H1 (cell line): Measurements from ENCODE around the gene CHST13. TPM values are rescaled to one million over a fixed set of nuclear protein-coding genes. Genes with fewer than 3 reads are reported as not detected.

ENCODE experiments used
- BCL11A ChIP-seq, 2 experiments: IDR thresholded peaks; one replicate each; pipeline ENCODE4 v1.6.1; 2011; ENCODE audit warnings: low read depth in 2 of 2, low read length in 2 of 2, mild to moderate bottlenecking in 2 of 2
- HDAC2 ChIP-seq, 2 experiments: fragments of 300-600 bp in 1 of 2; sonication (generic) in 1 of 2; IDR thresholded peaks; 2 replicates each; pipeline ENCODE4 v1.6.1; 2011 to 2012; ENCODE audit warnings: low read depth in 2 of 2, low read length in 2 of 2, mild to moderate bottlenecking in 2 of 2, moderate library complexity in 2 of 2, borderline replicate concordance in 1 of 2, inconsistent platforms in 1 of 2
- RBBP5 ChIP-seq: IDR thresholded peaks from 2 replicates; pipeline ENCODE4 v1.7.1; 2012; ENCODE audit warnings: low read depth, mild to moderate bottlenecking, inconsistent platforms, low read length, moderate library complexity, borderline replicate concordance
- SP2 ChIP-seq: IDR thresholded peaks from 2 replicates; pipeline ENCODE4 v1.6.1; 2012; ENCODE audit warnings: mild to moderate bottlenecking, low read length, inconsistent platforms
- polyA plus RNA-seq, 7 experiments: library from polyadenylated mRNA; depleted of rRNA in 3 of 7; stranded (reverse) in 5 of 7; unstranded in 2 of 7; fragments of >200 nt in 5 of 7; fragments of 200-250 nt in 2 of 7; gene quantifications; 1 replicate in 5 of 7; 2 replicates in 1 of 7; 4 replicates in 1 of 7; pipeline versions ENCODE4 v1.2.1 to v1.2.3, GENCODE V29; 2011 to 2013; ENCODE audit warnings: missing spikeins in 2 of 7, mixed read lengths in 2 of 7
- total RNA-seq: library from RNA; stranded (reverse); fragmentation: NEBNext Ultra II Directional; extraction: Animal tissue kit (Norgen Biotek cat#: 25700); gene quantifications from 2 replicates; pipeline ENCODE4 v1.2.1, GENCODE V29; 2021
- TF ChIP-seq, protein P1 (sequence below): IDR thresholded peaks from 2 replicates; pipeline ENCODE4 v1.6.1; 2011; ENCODE audit warnings: low read length, improper control_type of control experiment
- TF ChIP-seq, protein P2 (sequence below): fragments of 300-600 bp; sonication (generic); IDR thresholded peaks from 2 replicates; pipeline ENCODE4 v1.7.1; 2012; ENCODE audit warnings: low read length, moderate library complexity, mild to moderate bottlenecking, inconsistent platforms; ENCODE audit not compliant: insufficient replicate concordance
- TF ChIP-seq, protein P3 (sequence below): IDR thresholded peaks from 2 replicates; pipeline ENCODE4 v1.6.1; 2012; ENCODE audit warnings: low read length, inconsistent platforms

Gene CHST13
- total and polyA plus RNA-seq, 2 of the 8 experiments (the other 6 are each of a cell fraction or from before 2014, with no cell fraction given) = 5.4 to 11.7 TPM

DNA sequence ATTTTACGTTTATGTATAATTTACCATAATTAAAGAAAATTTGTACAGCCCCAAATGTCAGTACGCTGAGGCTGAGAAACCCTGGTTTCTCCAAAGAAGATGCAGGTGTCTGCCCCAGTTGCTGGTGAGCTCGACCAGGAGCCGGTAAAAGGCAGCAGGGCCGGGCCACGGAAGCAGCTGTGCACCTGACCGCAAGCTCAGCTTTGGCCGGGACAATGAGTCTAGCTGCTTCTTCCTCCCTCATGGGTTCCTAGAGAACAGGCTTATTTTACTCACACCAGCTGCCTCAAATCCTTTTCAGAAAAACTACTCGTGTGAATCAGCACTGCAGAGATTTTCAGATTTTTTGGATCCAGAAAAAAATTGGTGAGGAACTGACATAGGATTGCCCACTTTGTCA is 30.2 kb upstream of the CHST13 start (continued):
- TF ChIP-seq, protein P1, sequence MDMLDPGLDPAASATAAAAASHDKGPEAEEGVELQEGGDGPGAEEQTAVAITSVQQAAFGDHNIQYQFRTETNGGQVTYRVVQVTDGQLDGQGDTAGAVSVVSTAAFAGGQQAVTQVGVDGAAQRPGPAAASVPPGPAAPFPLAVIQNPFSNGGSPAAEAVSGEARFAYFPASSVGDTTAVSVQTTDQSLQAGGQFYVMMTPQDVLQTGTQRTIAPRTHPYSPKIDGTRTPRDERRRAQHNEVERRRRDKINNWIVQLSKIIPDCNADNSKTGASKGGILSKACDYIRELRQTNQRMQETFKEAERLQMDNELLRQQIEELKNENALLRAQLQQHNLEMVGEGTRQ = no peak
- TF ChIP-seq HDAC2 (IDR thresholded peaks at IDR 0.05; ENCODE audit: borderline replicate concordance in 1 of 2, low read depth in 2 of 2, low read length in 2 of 2) (no peak), RBBP5 (no peak), BCL11A (IDR thresholded peaks at IDR 0.05; ENCODE audit: low read depth in 2 of 2, low read length in 2 of 2) (no peak), SP2 (no peak)
- TF ChIP-seq, protein P2, sequence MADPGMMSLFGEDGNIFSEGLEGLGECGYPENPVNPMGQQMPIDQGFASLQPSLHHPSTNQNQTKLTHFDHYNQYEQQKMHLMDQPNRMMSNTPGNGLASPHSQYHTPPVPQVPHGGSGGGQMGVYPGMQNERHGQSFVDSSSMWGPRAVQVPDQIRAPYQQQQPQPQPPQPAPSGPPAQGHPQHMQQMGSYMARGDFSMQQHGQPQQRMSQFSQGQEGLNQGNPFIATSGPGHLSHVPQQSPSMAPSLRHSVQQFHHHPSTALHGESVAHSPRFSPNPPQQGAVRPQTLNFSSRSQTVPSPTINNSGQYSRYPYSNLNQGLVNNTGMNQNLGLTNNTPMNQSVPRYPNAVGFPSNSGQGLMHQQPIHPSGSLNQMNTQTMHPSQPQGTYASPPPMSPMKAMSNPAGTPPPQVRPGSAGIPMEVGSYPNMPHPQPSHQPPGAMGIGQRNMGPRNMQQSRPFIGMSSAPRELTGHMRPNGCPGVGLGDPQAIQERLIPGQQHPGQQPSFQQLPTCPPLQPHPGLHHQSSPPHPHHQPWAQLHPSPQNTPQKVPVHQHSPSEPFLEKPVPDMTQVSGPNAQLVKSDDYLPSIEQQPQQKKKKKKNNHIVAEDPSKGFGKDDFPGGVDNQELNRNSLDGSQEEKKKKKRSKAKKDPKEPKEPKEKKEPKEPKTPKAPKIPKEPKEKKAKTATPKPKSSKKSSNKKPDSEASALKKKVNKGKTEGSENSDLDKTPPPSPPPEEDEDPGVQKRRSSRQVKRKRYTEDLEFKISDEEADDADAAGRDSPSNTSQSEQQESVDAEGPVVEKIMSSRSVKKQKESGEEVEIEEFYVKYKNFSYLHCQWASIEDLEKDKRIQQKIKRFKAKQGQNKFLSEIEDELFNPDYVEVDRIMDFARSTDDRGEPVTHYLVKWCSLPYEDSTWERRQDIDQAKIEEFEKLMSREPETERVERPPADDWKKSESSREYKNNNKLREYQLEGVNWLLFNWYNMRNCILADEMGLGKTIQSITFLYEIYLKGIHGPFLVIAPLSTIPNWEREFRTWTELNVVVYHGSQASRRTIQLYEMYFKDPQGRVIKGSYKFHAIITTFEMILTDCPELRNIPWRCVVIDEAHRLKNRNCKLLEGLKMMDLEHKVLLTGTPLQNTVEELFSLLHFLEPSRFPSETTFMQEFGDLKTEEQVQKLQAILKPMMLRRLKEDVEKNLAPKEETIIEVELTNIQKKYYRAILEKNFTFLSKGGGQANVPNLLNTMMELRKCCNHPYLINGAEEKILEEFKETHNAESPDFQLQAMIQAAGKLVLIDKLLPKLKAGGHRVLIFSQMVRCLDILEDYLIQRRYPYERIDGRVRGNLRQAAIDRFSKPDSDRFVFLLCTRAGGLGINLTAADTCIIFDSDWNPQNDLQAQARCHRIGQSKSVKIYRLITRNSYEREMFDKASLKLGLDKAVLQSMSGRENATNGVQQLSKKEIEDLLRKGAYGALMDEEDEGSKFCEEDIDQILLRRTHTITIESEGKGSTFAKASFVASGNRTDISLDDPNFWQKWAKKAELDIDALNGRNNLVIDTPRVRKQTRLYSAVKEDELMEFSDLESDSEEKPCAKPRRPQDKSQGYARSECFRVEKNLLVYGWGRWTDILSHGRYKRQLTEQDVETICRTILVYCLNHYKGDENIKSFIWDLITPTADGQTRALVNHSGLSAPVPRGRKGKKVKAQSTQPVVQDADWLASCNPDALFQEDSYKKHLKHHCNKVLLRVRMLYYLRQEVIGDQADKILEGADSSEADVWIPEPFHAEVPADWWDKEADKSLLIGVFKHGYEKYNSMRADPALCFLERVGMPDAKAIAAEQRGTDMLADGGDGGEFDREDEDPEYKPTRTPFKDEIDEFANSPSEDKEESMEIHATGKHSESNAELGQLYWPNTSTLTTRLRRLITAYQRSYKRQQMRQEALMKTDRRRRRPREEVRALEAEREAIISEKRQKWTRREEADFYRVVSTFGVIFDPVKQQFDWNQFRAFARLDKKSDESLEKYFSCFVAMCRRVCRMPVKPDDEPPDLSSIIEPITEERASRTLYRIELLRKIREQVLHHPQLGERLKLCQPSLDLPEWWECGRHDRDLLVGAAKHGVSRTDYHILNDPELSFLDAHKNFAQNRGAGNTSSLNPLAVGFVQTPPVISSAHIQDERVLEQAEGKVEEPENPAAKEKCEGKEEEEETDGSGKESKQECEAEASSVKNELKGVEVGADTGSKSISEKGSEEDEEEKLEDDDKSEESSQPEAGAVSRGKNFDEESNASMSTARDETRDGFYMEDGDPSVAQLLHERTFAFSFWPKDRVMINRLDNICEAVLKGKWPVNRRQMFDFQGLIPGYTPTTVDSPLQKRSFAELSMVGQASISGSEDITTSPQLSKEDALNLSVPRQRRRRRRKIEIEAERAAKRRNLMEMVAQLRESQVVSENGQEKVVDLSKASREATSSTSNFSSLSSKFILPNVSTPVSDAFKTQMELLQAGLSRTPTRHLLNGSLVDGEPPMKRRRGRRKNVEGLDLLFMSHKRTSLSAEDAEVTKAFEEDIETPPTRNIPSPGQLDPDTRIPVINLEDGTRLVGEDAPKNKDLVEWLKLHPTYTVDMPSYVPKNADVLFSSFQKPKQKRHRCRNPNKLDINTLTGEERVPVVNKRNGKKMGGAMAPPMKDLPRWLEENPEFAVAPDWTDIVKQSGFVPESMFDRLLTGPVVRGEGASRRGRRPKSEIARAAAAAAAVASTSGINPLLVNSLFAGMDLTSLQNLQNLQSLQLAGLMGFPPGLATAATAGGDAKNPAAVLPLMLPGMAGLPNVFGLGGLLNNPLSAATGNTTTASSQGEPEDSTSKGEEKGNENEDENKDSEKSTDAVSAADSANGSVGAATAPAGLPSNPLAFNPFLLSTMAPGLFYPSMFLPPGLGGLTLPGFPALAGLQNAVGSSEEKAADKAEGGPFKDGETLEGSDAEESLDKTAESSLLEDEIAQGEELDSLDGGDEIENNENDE = no peak
- TF ChIP-seq, protein P3, sequence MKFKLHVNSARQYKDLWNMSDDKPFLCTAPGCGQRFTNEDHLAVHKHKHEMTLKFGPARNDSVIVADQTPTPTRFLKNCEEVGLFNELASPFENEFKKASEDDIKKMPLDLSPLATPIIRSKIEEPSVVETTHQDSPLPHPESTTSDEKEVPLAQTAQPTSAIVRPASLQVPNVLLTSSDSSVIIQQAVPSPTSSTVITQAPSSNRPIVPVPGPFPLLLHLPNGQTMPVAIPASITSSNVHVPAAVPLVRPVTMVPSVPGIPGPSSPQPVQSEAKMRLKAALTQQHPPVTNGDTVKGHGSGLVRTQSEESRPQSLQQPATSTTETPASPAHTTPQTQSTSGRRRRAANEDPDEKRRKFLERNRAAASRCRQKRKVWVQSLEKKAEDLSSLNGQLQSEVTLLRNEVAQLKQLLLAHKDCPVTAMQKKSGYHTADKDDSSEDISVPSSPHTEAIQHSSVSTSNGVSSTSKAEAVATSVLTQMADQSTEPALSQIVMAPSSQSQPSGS = no peak
